Stimulated activated naive CD8-positive, alpha-beta T cell treated with anti-CD3 and anti-CD28 coated beads, Interleukin-15, Interleukin-2, amounts not matched to agents 100 ng/mL and 50 ng/mL, for 24 hours (primary cell): ENCODE results near the gene DDX21.
"Not testable (repeated sequence)": the region's sequence is repeated elsewhere in the genome, so short reads cannot be mapped to it uniquely, and the experiment has no call there.

Source experiments
- H3K27ac Mint-ChIP-seq: one replicate; pipeline ENCODE4 v1.8.0; 2021; ENCODE audit warnings: mild to moderate bottlenecking, mixed read lengths
- H3K27me3 Mint-ChIP-seq: one replicate; pipeline ENCODE4 v1.8.0; 2021; ENCODE audit warnings: mixed read lengths
- H3K36me3 Mint-ChIP-seq: one replicate; pipeline ENCODE4 v1.8.0; 2021; ENCODE audit warnings: low read depth, mixed read lengths
- H3K4me1 Mint-ChIP-seq: one replicate; pipeline ENCODE4 v1.8.0; 2021; ENCODE audit warnings: low read depth, mixed read lengths
- H3K4me3 Mint-ChIP-seq: one replicate; pipeline ENCODE4 v1.8.0; 2021; ENCODE audit warnings: mild to moderate bottlenecking, mixed read lengths
- H3K9me3 Mint-ChIP-seq: one replicate; pipeline ENCODE4 v1.8.0; 2021; ENCODE audit warnings: mixed read lengths

DDX21 gene

DNA sequence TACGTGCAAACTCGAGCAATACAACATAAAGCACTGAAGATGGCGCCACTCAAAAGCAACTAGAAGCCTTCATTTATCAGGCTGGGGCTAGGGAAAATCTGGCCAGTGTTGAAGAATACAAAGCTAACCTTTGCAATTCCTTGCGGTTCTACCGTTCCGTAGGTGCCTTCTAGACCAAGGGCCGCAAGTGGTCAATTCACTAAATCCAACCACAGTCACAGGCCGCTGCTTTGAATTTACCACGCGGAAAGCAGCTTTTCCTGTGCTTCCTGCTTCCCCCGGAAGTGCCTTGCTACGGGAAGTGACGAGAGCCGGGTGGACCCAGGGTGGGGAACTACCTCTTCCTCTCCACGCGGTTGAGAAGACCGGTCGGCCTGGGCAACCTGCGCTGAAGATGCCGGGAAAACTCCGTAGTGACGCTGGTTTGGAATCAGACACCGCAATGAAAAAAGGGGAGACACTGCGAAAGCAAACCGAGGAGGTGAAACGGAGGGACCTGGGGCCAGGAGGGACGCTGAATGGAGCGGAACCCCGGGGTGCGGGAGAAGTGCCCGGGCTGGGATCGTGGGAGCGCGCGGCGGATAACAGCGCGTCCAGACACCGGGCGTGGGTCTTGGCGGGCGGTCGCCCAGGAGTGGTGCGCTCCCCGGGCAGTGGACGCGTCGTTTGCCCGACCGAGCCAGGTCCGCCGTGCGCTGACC, at the start of gene DDX21:
Gene DDX21, plus strand, starts transcription at position 339 of the 701 bp plus-strand sequence. Its CDS starts 56 bp downstream, at position 395.
- no peaks in the 10 kb centered on the region for H3K27me3 Mint-ChIP-seq
- peak within 1 kb of the TSS; percentile 96 for H3K4me3 Mint-ChIP-seq
- H3K36me3 Mint-ChIP-seq = peaks cover 59% of the 10 kb centered on the region
- H3K27ac Mint-ChIP-seq = peak within 1 kb of the TSS; percentile 100
- H3K9me3 Mint-ChIP-seq = no peaks in the 10 kb centered on the region
- H3K4me1 Mint-ChIP-seq = peaks cover 40% of the 10 kb centered on the region

- Mint-ChIP-seq H3K36me3 (peaks cover 44% of the 10 kb centered on the region), H3K27ac (peak overlapping the region; percentile 56), H3K4me3 (no peak overlapping the region)
Measured at GRCh38 chr10:68924593-68924992, 31.4 kb upstream of the DDX21 start.

DNA sequence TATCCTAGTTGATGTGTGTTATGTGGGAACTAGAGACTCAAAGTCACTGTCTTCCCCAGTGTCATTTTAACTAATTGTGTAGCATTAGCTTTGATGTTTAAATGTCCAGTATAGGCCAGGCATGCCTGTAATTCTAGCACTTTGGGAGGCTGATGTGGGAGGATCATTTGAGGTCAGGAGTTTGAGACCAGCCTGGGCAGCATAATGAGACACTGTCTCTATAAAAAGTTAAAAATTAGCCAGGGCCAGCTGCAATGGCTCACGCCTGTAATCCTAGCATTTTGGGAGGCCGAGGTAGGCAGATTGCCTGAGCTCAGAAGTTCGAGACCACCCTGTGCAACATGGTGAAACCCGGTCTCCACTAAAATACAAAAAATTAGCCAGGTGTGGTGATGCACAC, 30.5 kb upstream of the DDX21 start:
- no peak overlapping the region for H3K27ac Mint-ChIP-seq
- peaks cover 7% of the 10 kb centered on the region for H3K4me1 Mint-ChIP-seq
- H3K4me3 Mint-ChIP-seq = no peak overlapping the region
- peaks cover 43% of the 10 kb centered on the region for H3K36me3 Mint-ChIP-seq
- no peaks in the 10 kb centered on the region for H3K27me3 Mint-ChIP-seq
- H3K9me3 Mint-ChIP-seq = no peaks in the 10 kb centered on the region

More at GRCh38 chr10:68924593-68924992, 31.4 kb upstream of the DDX21 start:
- Mint-ChIP-seq H3K9me3 (no peaks in the 10 kb centered on the region), H3K4me1 (peaks cover 7% of the 10 kb centered on the region), H3K27me3 (no peaks in the 10 kb centered on the region)

GRCh38 chr10:68929157-68929556, 26.8 kb upstream of the DDX21 start:
- not testable (repeated sequence) for H3K9me3 Mint-ChIP-seq, H3K4me3 Mint-ChIP-seq, H3K27me3 Mint-ChIP-seq, H3K4me1 Mint-ChIP-seq, H3K27ac Mint-ChIP-seq
- H3K36me3 Mint-ChIP-seq = peaks cover 54% of the 10 kb centered on the region

DNA sequence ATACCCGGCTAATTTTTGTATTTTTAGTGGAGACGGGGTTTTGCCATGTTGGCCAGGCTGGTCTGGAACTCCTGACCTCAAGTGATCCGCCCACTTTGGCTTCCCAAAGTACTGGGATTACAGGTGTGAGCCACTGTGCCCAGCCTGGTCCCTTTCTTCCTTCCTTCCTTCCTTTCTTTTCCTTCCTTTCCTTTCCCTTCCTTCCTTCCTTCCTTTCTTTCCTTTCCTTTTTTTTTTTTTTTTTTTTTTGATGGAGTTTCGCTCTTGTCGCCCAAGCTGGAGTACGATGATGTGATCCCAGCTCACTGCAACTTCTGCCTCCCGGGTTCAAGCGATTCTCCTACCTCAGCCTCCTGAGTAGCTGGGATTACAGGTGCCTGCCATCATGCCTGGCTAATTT, 26.1 kb upstream of the DDX21 start:
- H3K4me3 Mint-ChIP-seq, H3K27me3 Mint-ChIP-seq, H3K27ac Mint-ChIP-seq, H3K9me3 Mint-ChIP-seq, H3K4me1 Mint-ChIP-seq: not testable (repeated sequence)
- H3K36me3 Mint-ChIP-seq = peaks cover 54% of the 10 kb centered on the region

DNA sequence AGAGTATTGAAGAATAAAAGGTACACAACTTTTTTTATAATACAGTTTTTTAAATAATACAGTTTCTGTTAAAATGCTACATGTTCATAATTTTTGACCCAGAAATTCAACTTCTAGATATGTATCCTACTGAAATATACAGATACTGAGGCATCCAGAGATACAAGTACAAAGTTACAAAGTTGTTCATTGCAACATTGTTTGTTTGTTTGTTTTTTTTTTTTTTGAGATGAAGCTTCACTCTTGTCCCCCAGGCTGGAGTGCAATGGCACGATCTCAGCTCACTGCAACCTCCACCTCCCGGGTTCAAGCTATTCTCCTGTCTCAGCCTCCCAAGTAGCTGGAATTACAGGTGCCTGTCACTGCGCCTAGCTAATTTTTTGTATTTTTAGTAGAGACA, 23.1 kb upstream of the DDX21 start:
- Mint-ChIP-seq H3K4me1 (peaks cover 13% of the 10 kb centered on the region), H3K36me3 (peaks cover 71% of the 10 kb centered on the region)
- H3K9me3 Mint-ChIP-seq, H3K27ac Mint-ChIP-seq, H3K4me3 Mint-ChIP-seq, H3K27me3 Mint-ChIP-seq: not testable (repeated sequence)

GRCh38 chr10:68934994-68935393, 21.0 kb upstream of the DDX21 start:
- Mint-ChIP-seq H3K27me3 (no peaks in the 10 kb centered on the region), H3K27ac (no peak overlapping the region)

DNA sequence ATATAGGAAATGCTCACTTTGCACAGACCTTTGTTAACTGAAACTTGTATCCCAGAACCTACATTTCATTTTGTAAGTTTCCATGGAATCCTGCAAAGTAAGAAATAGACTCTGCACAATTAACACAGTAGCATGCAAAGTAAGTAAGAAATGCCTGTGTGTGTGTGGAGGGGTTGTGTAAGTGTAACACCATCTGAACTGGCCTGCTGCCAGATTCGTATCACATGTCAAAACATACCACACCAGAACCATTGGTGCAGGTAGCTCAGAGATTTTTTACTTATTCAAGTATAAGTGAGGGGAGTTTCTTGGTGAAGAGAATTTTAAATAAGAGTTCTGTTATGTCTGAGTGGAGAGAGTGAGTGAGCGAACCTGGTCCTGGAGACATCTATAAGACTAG, 17.9 kb upstream of the DDX21 start:
- no peak overlapping the region for H3K4me3 Mint-ChIP-seq
- H3K9me3 Mint-ChIP-seq = no peaks in the 10 kb centered on the region
- peaks cover 60% of the 10 kb centered on the region for H3K36me3 Mint-ChIP-seq
- H3K4me1 Mint-ChIP-seq = peaks cover 13% of the 10 kb centered on the region
- H3K27me3 Mint-ChIP-seq = no peaks in the 10 kb centered on the region
- H3K27ac Mint-ChIP-seq = no peak overlapping the region

More at GRCh38 chr10:68934994-68935393, 21.0 kb upstream of the DDX21 start:
- Mint-ChIP-seq H3K4me1 (peaks cover 13% of the 10 kb centered on the region), H3K4me3 (no peak overlapping the region), H3K36me3 (peaks cover 75% of the 10 kb centered on the region), H3K9me3 (no peaks in the 10 kb centered on the region)

- Mint-ChIP-seq H3K36me3 (peaks cover 61% of the 10 kb centered on the region), H3K4me1 (peaks cover 13% of the 10 kb centered on the region), H3K27me3 (no peaks in the 10 kb centered on the region), H3K9me3 (no peaks in the 10 kb centered on the region), H3K4me3 (no peak overlapping the region), H3K27ac (peak overlapping the region; percentile 49)
Measured at GRCh38 chr10:68938884-68939283, 17.1 kb upstream of the DDX21 start.

GRCh38 chr10:68940917-68941316, 15.1 kb upstream of the DDX21 start:
- H3K4me1 Mint-ChIP-seq, H3K9me3 Mint-ChIP-seq, H3K27me3 Mint-ChIP-seq, H3K4me3 Mint-ChIP-seq, H3K27ac Mint-ChIP-seq: not testable (repeated sequence)
- H3K36me3 Mint-ChIP-seq = peaks cover 51% of the 10 kb centered on the region

DNA sequence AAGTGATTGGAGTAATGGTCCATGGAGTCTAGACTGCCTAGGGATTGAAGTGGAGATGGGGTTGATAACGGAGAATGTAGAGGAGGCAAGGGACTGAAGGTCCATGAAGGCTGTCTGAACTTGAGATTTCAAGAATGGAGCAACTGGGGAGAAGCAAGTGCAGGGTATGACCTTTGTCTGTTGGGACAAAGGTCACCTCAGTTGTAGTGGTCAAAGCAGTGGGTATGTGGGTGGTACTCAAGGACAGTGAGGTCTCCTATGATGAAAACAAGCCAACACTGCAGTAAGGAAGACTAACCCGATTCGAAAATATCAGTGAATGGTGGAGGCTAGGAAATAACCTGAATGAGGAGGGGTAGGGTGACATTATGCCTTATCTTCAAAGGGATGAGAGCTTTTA, 5.4 kb upstream of the DDX21 start:
- Mint-ChIP-seq H3K27ac (no peak overlapping the region), H3K27me3 (no peaks in the 10 kb centered on the region), H3K9me3 (no peaks in the 10 kb centered on the region), H3K36me3 (peaks cover 35% of the 10 kb centered on the region), H3K4me1 (no peaks in the 10 kb centered on the region), H3K4me3 (no peak overlapping the region)

DNA sequence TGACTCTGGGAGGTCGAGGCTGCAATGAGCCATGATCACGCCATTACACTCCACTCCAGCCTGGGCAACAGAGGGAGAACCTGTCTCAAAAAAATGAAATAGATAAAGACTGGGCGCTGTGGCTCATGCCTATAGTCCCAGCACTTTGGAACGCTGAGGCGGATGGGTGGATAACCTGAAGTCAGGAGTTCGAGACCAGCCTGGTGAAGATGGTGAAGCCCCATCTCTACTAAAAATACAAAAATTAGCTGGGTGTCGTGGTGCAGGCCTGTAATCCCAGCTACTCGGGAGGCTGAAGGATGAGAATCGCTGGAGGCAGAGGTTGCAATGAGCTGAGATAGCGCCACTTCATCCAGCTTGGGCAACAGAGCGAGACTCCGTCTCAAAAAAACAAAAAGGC, 1.1 kb upstream of the DDX21 start:
- peaks cover 48% of the 10 kb centered on the region for H3K36me3 Mint-ChIP-seq
- H3K4me3 Mint-ChIP-seq = peak overlapping the region; percentile 96
- no peaks in the 10 kb centered on the region for H3K9me3 Mint-ChIP-seq

DNA sequence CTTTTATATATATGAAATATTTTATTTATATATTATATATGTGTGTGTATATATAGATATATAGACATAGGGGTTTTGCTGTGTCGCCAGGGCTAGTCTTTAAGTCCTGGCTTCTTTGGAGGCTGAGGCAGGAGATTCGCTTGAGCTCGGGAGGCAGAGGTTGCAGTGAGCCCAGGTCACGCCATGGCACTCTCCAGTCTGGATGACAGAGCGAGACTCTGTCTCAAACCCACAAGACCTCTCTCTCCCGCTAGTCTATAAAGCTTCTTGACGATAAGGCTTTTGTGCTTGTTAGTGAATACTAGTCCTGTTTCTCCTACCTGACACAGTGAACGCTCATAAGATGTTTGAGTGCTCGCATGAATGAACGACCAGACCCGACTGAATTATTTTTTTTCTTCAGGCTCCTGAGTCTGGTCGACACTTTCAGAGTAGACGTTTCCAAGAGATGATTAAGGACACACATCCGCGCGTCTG, 577 bp upstream of the DDX21 start:
- Mint-ChIP-seq H3K4me3 (peak overlapping the region; percentile 96), H3K27ac (peak overlapping the region; percentile 100), H3K27me3 (no peaks in the 10 kb centered on the region), H3K9me3 (no peaks in the 10 kb centered on the region), H3K36me3 (peaks cover 53% of the 10 kb centered on the region), H3K4me1 (peaks cover 34% of the 10 kb centered on the region)

More for the DNA sequence above, 1.1 kb upstream of the DDX21 start:
- H3K4me1 Mint-ChIP-seq = peaks cover 29% of the 10 kb centered on the region
- H3K27ac Mint-ChIP-seq = peak overlapping the region; percentile 86
- no peaks in the 10 kb centered on the region for H3K27me3 Mint-ChIP-seq

DNA sequence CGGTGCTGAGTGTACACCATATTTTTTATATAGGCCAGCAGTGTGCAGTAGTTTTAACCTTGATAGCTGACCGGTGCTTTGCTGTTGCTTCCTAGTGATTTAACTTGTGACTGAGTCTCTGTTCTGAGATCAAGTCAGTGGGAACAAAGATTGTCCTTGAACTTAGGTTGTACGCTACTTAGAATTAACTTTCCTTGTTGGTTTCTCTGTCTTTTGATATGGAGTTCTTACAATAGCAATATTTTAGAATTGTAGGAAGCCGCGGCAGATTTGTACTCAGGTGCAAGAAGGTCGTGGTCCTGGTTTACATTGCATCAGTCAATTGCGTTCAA, 1.3 kb downstream of the DDX21 start:
- peaks cover 66% of the 10 kb centered on the region for H3K36me3 Mint-ChIP-seq

DNA sequence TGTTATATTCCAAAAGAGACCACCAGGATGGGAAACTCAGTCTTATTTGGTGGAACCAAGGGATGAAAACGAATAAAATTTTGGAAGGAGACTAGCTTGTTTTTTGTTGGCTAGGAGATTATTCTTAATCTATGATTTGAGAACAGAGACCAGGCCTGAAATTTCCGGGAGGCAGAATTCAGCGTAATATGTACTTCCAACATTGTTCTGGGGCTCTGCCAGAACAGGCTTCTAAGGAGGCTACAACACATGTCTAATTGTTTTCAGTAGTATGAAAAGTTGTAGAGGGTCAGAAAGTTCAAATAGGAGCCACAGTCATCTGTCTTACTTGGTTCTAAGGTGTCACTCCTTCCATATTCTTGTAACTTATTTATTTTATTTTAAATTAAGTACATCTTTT, 1.7 kb downstream of the DDX21 start:
- no peaks in the 10 kb centered on the region for H3K27me3 Mint-ChIP-seq
- H3K4me3 Mint-ChIP-seq = peak overlapping the region; percentile 96
- H3K4me1 Mint-ChIP-seq = peaks cover 54% of the 10 kb centered on the region
- peaks cover 66% of the 10 kb centered on the region for H3K36me3 Mint-ChIP-seq
- H3K9me3 Mint-ChIP-seq = no peaks in the 10 kb centered on the region
- peak overlapping the region; percentile 100 for H3K27ac Mint-ChIP-seq

More for the DNA sequence above, 1.3 kb downstream of the DDX21 start:
- peaks cover 51% of the 10 kb centered on the region for H3K4me1 Mint-ChIP-seq
- no peaks in the 10 kb centered on the region for H3K27me3 Mint-ChIP-seq
- peak overlapping the region; percentile 96 for H3K4me3 Mint-ChIP-seq
- H3K27ac Mint-ChIP-seq = peak overlapping the region; percentile 100
- H3K9me3 Mint-ChIP-seq = no peaks in the 10 kb centered on the region
